ENCODE results near the gene KLHL1.
"Not testable (repeated sequence)": the region's sequence is repeated elsewhere in the genome, so short reads cannot be mapped to it uniquely, and the experiment has no call there.

KLHL1 gene, protein sequence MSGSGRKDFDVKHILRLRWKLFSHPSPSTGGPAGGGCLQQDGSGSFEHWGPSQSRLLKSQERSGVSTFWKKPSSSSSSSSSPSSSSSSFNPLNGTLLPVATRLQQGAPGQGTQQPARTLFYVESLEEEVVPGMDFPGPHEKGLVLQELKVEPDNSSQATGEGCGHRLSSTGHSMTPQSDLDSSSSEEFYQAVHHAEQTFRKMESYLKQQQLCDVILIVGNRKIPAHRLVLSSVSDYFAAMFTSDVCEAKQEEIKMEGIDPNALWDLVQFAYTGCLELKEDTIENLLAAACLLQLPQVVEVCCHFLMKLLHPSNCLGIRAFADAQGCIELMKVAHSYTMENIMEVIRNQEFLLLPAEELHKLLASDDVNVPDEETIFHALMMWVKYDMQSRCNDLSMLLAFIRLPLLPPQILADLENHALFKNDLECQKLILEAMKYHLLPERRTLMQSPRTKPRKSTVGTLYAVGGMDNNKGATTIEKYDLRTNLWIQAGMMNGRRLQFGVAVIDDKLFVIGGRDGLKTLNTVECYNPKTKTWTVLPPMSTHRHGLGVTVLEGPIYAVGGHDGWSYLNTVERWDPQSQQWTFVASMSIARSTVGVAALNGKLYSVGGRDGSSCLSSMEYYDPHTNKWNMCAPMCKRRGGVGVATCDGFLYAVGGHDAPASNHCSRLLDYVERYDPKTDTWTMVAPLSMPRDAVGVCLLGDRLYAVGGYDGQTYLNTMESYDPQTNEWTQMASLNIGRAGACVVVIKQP

DNA sequence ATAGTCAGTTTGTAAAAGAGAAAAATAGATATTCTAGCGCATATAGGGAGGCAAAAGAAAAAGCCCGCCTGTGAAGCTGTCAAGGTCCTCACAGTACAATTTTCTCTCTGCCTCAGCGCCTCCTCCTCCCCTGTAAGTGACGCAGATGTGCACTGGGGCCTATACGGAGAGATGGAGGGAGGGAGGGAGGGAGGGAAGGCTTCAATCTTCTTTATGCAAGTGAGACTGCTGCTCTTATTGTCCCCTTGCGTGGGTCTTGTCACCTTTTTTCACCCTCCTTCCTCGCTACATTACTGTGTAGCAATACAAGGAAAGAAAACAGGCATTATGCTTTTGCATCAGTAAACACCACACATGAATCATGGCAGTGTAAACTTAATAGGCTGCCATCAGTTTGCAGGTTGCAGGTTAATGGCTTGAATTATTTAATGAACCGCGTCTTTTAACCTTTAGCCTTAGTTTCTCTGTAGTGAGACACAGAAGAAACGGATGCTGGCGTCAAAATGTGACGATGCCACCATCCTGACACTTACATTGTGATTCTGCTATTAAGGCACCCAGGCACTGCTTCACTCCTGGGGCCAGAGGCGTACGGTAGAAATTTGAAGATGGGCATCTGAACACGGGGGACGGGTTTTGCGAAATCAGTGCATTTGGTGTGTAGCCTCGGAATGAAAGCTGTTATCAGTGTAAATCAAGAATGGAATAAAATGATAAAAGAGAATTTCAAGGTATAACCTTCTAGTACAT is at the start of gene KLHL1:
Gene KLHL1 (minus strand): TSS at position 97 of the 750 bp plus-strand sequence. CDS start 753 bp downstream, outside the sequence.
- Mint-ChIP-seq H3K9me3 (peaks cover 2% of the 10 kb centered on the region), H3K4me1 (no peaks in the 10 kb centered on the region), H3K36me3 (no peaks in the 10 kb centered on the region), H3K4me3 (no peak within 1 kb of the TSS), H3K27ac (no peak within 1 kb of the TSS), H3K27me3 (no peaks in the 10 kb centered on the region)
- DNase-seq (ENCODE audit: low spot score in 2 of 2) (no peak), ATAC-seq (ENCODE audit: low read depth) (no peak)

DNA sequence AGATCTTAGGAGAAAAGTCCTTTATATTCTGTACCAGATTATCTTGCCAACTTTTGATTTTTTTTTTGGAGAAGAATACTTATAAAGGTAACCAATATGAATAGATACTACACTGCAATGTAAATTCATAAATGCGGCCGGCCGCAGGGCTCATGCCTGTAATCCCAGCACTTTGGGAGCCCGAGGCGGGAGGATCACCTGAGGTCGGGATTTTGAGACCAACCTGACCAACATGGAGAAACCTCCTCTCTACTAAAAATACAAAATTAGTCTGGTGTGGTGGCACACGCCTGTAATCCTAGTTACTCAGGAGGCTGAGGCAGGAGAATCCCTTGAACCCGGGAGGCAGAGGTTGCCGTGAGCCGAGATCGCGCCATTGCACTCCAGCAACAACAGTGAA is 34.4 kb upstream of the KLHL1 start:
- not testable (repeated sequence) for DNase-seq (ENCODE audit: low spot score in 2 of 2); H3K27me3 Mint-ChIP-seq; H3K9me3 Mint-ChIP-seq; ATAC-seq (ENCODE audit: low read depth); H3K4me3 Mint-ChIP-seq; H3K27ac Mint-ChIP-seq; H3K36me3 Mint-ChIP-seq; H3K4me1 Mint-ChIP-seq

DNA sequence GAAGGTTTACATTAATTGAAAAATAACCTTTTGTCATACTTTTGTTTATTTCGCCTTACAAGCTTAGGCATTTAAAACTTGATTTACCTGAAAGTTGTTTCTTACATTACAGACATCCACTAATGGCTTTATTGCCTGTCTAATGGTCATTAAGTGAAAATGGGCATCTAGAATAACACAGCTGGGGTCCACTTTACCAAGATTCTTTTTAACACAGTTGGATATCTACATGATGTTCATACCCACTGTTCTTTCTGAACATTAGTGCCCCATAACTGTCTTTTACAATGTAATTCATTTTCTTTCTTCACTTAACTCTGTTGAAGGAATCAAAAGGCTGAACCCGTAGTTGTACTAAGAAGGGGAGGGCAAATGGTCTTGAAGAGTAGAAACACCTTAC is 19.8 kb upstream of the KLHL1 start:
- no peak for DNase-seq (ENCODE audit: low spot score in 2 of 2)
- H3K9me3 Mint-ChIP-seq, result peaks cover 8% of the 10 kb centered on the region
- H3K4me1 Mint-ChIP-seq, result no peaks in the 10 kb centered on the region
- no peaks in the 10 kb centered on the region for H3K36me3 Mint-ChIP-seq
- no peak overlapping the region for H3K4me3 Mint-ChIP-seq
- H3K27ac Mint-ChIP-seq, result no peak overlapping the region
- no peak for ATAC-seq (ENCODE audit: low read depth)
- no peaks in the 10 kb centered on the region for H3K27me3 Mint-ChIP-seq

DNA sequence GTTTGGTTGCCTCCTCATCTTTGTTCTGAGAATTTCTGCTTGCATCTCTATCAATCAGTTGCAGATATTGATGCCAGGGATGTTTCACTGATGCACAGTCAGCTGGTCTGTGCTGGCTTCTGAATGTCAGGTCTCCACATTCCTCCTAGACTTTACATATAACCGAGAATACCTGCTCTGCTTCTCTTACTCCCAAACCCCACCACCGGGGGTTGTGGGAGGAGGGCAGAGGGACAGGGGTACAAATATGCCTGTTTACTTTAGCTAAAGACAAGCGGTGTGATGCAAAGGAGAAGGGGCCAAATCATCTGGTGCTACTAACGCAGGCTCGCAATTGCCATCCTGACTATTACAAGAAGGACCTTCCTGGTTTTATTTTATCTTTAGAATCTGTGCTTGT is 17.4 kb upstream of the KLHL1 start:
- Mint-ChIP-seq H3K4me3 (no peak overlapping the region), H3K9me3 (peaks cover 7% of the 10 kb centered on the region)

DNA sequence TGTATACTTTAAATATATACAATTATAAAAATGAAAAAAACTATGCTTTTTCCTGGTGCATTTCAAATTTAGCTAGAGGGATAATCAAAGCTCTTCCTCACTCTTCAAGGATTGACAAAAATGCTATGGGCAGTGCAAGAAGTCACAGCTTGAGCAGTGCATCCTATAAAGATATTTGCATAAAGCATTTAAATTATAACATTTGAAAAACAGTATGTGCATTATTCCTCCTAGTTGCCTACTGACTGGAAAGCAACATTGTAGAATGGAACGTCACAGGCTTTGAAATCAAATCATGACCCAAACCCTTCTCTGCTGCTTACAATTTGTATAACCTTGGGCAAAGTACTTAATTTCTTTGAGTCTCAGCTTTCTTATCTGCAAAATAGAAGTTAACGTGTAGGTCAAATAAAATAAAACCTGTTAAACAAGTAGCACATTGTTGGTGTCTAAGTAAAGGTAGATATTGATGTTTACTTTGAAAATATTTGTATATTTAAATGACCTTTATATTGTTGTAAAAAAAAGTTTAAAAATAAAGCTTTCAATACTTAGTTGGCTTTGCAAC is 9.2 kb upstream of the KLHL1 start:
- Mint-ChIP-seq H3K27ac (no peak overlapping the region), H3K27me3 (no peaks in the 10 kb centered on the region), H3K4me1 (no peaks in the 10 kb centered on the region), H3K36me3 (no peaks in the 10 kb centered on the region), H3K4me3 (no peak overlapping the region), H3K9me3 (peaks cover 2% of the 10 kb centered on the region)
- ATAC-seq (ENCODE audit: low read depth) (no peak), DNase-seq (ENCODE audit: low spot score in 2 of 2) (no peak)

More for the DNA sequence above, 17.4 kb upstream of the KLHL1 start:
- DNase-seq (ENCODE audit: low spot score in 2 of 2) (no peak), ATAC-seq (ENCODE audit: low read depth) (no peak)
- no peaks in the 10 kb centered on the region for H3K4me1 Mint-ChIP-seq
- no peak overlapping the region for H3K27ac Mint-ChIP-seq
- H3K27me3 Mint-ChIP-seq, result no peaks in the 10 kb centered on the region
- no peaks in the 10 kb centered on the region for H3K36me3 Mint-ChIP-seq

DNA sequence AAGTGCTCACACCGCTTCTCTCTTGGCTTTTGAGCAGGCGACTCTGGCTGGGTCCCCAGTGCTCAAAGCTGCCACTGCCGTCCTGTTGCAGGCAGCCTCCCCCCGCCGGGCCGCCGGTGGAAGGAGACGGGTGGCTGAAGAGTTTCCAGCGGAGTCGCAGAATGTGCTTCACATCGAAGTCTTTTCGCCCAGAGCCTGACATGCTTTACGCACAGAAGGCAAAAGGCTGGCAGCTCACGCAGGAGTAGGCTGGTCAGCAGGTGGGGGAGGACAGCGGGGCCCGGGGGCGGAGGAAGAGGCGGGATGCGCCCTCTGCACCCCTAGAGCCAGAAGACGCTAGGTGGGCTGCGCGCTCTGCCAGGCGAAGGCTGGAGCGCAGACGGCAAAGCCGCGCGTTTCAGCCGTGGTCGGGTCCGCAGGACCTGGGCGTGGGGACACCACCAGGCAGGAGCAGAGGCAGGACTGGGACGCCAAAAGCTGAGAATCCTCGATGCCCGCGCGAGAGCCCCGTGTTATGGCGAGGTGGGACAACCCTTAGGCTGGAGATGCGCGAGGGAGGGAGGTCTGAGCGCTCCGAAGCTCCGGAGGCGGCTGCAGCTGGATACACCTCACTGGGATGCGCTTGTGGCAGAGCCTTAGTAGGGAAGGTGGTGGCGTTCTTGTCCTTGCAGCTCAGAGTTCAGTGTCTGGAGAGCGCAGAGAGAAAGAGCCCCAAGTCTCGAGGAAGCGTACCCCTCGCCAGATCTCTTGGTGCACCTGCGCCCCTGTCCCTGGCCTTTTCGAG is 562 bp downstream of the KLHL1 start, which contains the start of gene ATXN8OS:
Gene ATXN8OS (plus strand): TSS at position 329 of the 784 bp plus-strand sequence.
- ATAC-seq (ENCODE audit: low read depth), result no peak
- Mint-ChIP-seq H3K27ac (no peak within 1 kb of the TSS), H3K4me1 (no peaks in the 10 kb centered on the region), H3K4me3 (no peak within 1 kb of the TSS), H3K36me3 (no peaks in the 10 kb centered on the region), H3K9me3 (peaks cover 2% of the 10 kb centered on the region), H3K27me3 (no peaks in the 10 kb centered on the region)
- no peak for DNase-seq (ENCODE audit: low spot score in 2 of 2)

DNA sequence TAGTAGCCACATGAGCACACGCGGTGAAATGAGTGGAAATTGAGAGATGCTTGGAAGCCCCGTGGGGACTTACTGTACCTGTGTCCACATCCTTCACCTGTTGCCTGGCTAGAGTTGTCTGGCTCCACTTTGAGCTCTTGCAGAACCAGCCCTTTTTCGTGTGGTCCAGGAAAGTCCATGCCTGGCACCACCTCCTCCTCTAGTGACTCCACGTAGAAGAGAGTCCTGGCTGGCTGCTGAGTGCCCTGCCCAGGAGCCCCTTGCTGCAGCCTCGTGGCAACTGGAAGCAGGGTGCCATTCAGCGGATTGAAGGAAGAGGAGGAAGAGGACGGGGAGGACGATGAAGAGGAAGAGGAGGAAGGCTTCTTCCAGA is 1.1 kb downstream of the KLHL1 start:
- Mint-ChIP-seq H3K27me3 (no peaks in the 10 kb centered on the region), H3K4me1 (no peaks in the 10 kb centered on the region), H3K27ac (no peak overlapping the region), H3K9me3 (peaks cover 2% of the 10 kb centered on the region), H3K4me3 (no peak overlapping the region), H3K36me3 (no peaks in the 10 kb centered on the region)
- ATAC-seq (ENCODE audit: low read depth) (no peak), DNase-seq (ENCODE audit: low spot score in 2 of 2) (no peak)

DNA sequence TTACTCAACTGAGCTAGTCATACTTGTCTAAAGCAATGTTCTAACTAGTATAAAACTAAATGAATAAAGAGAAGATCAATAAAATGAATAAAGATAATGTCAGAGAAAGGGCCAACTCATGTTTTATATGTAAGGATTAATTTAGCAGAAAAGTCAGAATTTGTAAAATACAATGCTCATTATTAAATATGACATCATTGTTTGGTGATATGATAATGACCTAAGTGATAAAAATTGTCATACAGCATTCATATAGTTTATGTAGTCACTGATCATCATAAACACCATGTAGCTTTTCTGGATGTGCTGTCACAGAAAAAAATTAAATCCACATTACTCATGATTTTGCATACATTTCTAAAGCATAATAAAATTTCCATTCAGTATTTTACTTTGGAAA is 3.8 kb downstream of the KLHL1 start:
- no peaks in the 10 kb centered on the region for H3K27me3 Mint-ChIP-seq
- no peaks in the 10 kb centered on the region for H3K9me3 Mint-ChIP-seq
- H3K4me1 Mint-ChIP-seq, result no peaks in the 10 kb centered on the region
- no peak for ATAC-seq (ENCODE audit: low read depth)
- DNase-seq (ENCODE audit: low spot score in 2 of 2), result no peak
- H3K4me3 Mint-ChIP-seq, result no peak overlapping the region
- H3K36me3 Mint-ChIP-seq, result no peaks in the 10 kb centered on the region
- H3K27ac Mint-ChIP-seq, result no peak overlapping the region

DNA sequence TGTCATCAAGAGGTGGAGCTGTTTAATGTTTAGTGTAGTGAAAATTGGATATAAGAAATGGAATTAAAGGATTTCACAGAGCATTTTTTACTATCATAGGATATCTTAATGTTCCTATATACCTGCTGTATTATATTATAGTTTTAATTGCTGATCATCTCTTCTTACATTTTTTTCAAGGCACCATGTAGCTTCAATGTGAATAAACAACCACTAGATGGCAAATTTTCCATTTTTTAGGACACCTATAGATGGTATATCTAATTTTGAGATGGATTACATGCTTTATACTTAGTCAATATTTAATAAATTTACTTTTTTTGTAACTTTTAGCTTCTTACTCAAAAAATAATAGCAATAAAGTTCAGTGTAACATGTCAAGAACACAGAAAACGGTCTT is 9.6 kb downstream of the KLHL1 start:
- DNase-seq (ENCODE audit: low spot score in 2 of 2) (no peak), ATAC-seq (ENCODE audit: low read depth) (no peak)
- H3K4me1 Mint-ChIP-seq, result no peaks in the 10 kb centered on the region
- peaks cover 1% of the 10 kb centered on the region for H3K9me3 Mint-ChIP-seq
- H3K36me3 Mint-ChIP-seq, result no peaks in the 10 kb centered on the region
- no peaks in the 10 kb centered on the region for H3K27me3 Mint-ChIP-seq
- H3K4me3 Mint-ChIP-seq, result no peak overlapping the region
- H3K27ac Mint-ChIP-seq, result no peak overlapping the region

DNA sequence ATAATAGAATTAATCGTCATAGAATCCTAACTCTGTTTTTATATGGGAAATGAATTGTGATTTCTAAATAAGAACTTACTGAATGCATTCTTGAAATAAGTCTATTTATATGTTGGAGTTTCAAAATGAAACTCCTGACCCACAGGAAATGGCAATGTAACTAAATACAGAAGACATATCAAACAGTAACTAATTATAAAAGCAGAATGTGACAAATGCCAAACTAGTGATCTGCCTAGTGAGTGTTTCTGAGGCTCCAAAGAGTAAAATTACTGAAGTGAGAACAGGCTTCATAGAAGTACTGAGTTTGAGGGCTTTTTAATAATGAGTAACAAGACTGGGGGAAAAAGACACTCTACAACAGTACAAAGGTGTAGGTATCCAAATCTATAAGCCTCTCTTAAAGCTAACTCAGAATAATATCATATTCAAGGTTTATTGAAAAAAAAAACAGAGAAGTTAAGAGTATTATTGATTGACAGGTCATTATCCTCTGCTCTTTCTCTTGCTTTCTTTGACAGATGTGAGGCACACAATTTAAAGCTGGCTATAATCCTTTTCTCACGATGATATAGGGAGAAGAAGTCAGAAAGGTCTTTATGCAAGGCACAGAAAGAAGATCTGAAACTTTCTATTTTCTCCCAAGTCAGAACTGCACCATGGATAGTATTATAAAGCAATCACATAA is 18.1 kb downstream of the KLHL1 start:
- Mint-ChIP-seq H3K4me1 (no peaks in the 10 kb centered on the region), H3K27ac (no peak overlapping the region), H3K4me3 (no peak overlapping the region), H3K27me3 (no peaks in the 10 kb centered on the region), H3K9me3 (peaks cover 7% of the 10 kb centered on the region), H3K36me3 (no peaks in the 10 kb centered on the region)
- no peak for DNase-seq (ENCODE audit: low spot score in 2 of 2)
- no peak for ATAC-seq (ENCODE audit: low read depth)

DNA sequence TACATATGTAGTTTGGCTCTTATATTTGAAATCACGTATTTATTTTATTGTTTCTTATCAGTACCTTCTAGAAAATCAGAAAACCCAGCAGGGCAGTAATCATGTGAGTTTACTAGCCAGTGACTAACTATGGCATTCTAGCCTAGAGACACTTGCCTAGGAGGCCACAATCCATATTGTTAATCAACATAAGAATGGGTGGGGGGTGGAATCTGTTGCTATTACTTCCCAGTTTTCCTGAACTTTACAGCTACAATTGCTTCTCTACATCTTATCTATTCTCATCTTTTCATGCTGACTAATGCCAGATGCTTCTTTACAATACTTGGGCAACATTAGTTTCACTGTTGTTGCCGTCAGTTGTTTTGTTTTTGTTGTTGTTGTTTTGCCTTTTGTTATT is 19.3 kb downstream of the KLHL1 start:
- Mint-ChIP-seq H3K4me1 (no peaks in the 10 kb centered on the region), H3K27ac (no peak overlapping the region), H3K36me3 (no peaks in the 10 kb centered on the region), H3K4me3 (no peak overlapping the region), H3K27me3 (no peaks in the 10 kb centered on the region), H3K9me3 (peaks cover 8% of the 10 kb centered on the region)
- ATAC-seq (ENCODE audit: low read depth) (no peak), DNase-seq (ENCODE audit: low spot score in 2 of 2) (no peak)

DNA sequence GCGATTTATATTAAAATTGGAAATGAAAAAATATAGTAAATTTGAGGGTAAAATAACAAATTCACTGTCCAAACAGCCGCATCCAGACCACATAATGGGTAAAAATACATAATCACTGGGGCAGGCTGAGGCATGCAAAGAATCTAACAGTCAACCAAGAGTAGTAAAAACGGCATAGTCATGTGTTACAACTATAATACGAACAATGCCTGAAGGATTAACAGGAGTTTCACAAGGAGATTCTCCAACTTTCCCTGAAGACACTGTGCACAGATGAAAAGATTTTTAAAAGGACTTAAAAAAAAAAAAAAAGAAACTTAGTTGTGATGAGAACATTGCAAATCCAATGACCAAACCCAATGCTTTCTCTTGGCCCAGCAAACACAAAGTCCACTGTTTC is 21.0 kb downstream of the KLHL1 start:
- H3K4me1 Mint-ChIP-seq, result no peaks in the 10 kb centered on the region

DNA sequence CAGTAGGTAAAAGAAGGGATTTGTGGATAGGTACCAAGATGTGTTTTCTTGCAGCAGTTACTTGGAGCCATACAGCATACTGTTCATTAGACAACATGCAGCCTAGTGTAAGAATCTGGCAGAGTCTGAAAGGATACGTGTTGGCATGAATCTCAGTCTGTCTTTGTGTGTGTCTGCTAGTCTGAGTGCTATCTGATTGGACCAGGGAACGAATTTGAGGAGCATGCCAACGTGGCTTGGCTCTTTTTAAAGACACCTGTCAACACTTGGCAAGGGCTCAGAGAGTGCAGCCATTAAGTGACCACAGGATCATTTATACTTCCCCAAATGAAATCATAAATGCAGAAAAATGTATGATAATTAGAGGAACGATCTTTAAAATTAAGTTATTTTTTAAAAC is 28.2 kb downstream of the KLHL1 start:
- Mint-ChIP-seq H3K4me3 (no peak overlapping the region), H3K36me3 (no peaks in the 10 kb centered on the region), H3K9me3 (peaks cover 2% of the 10 kb centered on the region), H3K4me1 (no peaks in the 10 kb centered on the region), H3K27me3 (no peaks in the 10 kb centered on the region), H3K27ac (no peak overlapping the region)
- ATAC-seq (ENCODE audit: low read depth), result no peak
- no peak for DNase-seq (ENCODE audit: low spot score in 2 of 2)

More for the DNA sequence above, 21.0 kb downstream of the KLHL1 start:
- Mint-ChIP-seq H3K9me3 (peaks cover 7% of the 10 kb centered on the region), H3K4me3 (no peak overlapping the region), H3K27me3 (no peaks in the 10 kb centered on the region), H3K27ac (no peak overlapping the region), H3K36me3 (no peaks in the 10 kb centered on the region)
- DNase-seq (ENCODE audit: low spot score in 2 of 2), result no peak
- ATAC-seq (ENCODE audit: low read depth), result no peak
